CD14-positive monocyte (primary cell): ENCODE data around the gene ERP27. TPM values are rescaled to one million over a fixed set of nuclear protein-coding genes. Genes with fewer than 3 reads are reported as not detected.

Experiments used
- DNase-seq, 3 donors: peaks; one replicate each; pipeline ENCODE4 v3.0.0-alpha.2; 2011 to 2022
- H2AFZ ChIP-seq: 2 replicates; pipeline ENCODE4 v1.6.0; 2012; ENCODE audit warnings: mild to moderate bottlenecking, low read depth, low read length, inconsistent platforms; ENCODE audit not compliant: insufficient read depth, poor library complexity, severe bottlenecking
- H3K27ac ChIP-seq, 2 donors: 1 replicate in 1 of 2; 2 replicates in 1 of 2; pipeline ENCODE4 v1.5.1; 2012 to 2013; ENCODE audit warnings: low read length in 2 of 2, control low read depth in 1 of 2, inconsistent platforms in 1 of 2, low read depth in 1 of 2, mild to moderate bottlenecking in 1 of 2
- H3K27me3 ChIP-seq, 2 donors: one replicate each; pipeline versions ENCODE4 v1.6.0 to v1.6.1; 2011 to 2013; ENCODE audit warnings: low read length in 2 of 2; ENCODE audit not compliant: control insufficient read depth in 2 of 2, insufficient read depth in 2 of 2
- H3K36me3 ChIP-seq, 2 donors: replicated peaks in 1 of 2; 1 replicate in 1 of 2; 2 replicates in 1 of 2; pipeline versions ENCODE4 v1.5.1 to v1.6.1; 2012 to 2013; ENCODE audit warnings: low read length in 2 of 2, control low read depth in 1 of 2, inconsistent platforms in 1 of 2, mild to moderate bottlenecking in 1 of 2; ENCODE audit not compliant: insufficient read depth in 2 of 2, control insufficient read depth in 1 of 2
- H3K4me1 ChIP-seq, 2 donors: 1 replicate in 1 of 2; 2 replicates in 1 of 2; pipeline versions ENCODE4 v1.5.1 to v1.6.1; 2012 to 2013; ENCODE audit warnings: low read length in 2 of 2, control low read depth in 1 of 2, inconsistent platforms in 1 of 2, mild to moderate bottlenecking in 1 of 2, moderate library complexity in 1 of 2; ENCODE audit not compliant: insufficient read depth in 2 of 2, control insufficient read depth in 1 of 2
- H3K4me2 ChIP-seq: replicated peaks from 2 replicates; pipeline ENCODE3; 2012; ENCODE audit warnings: low read length, moderate library complexity, mild to moderate bottlenecking; ENCODE audit not compliant: poor library complexity, severe bottlenecking; ENCODE audit errors: extremely low read depth
- H3K4me3 ChIP-seq, 3 experiments: fragments of 200-600 bp in 1 of 3; sonication (generic) in 1 of 3; replicated peaks in 1 of 3; 1 replicate in 2 of 3; 2 replicates in 1 of 3; pipeline ENCODE4 v1.5.1; 2011 to 2013; ENCODE audit warnings: low read length in 3 of 3, mild to moderate bottlenecking in 3 of 3, control low read depth in 2 of 3, low read depth in 2 of 3, inconsistent platforms in 1 of 3, moderate library complexity in 1 of 3
- H3K79me2 ChIP-seq: 2 replicates; pipeline ENCODE4 v1.6.0; 2012; ENCODE audit warnings: mild to moderate bottlenecking, control low read depth, inconsistent platforms, low read length, moderate library complexity; ENCODE audit not compliant: insufficient read depth
- H3K9ac ChIP-seq: 2 replicates; pipeline ENCODE4 v1.6.0; 2017; ENCODE audit warnings: low read length, mild to moderate bottlenecking; ENCODE audit not compliant: insufficient read depth, poor library complexity, severe bottlenecking
- H3K9me3 ChIP-seq, 2 donors: replicated peaks in 1 of 2; 1 replicate in 1 of 2; 2 replicates in 1 of 2; pipeline versions ENCODE4 v1.5.1 to v1.6.1; 2012 to 2013; ENCODE audit warnings: low read length in 2 of 2, control low read depth in 1 of 2; ENCODE audit not compliant: control insufficient read depth in 1 of 2, insufficient read depth in 1 of 2
- H4K20me1 ChIP-seq: 2 replicates; pipeline ENCODE4 v1.6.0; 2012; ENCODE audit warnings: mild to moderate bottlenecking, low read length, control low read depth, moderate library complexity; ENCODE audit not compliant: insufficient read depth
- H3K27ac Mint-ChIP-seq, 7 donors: one replicate each; pipeline ENCODE4 v1.8.0; 2020; ENCODE audit warnings: mild to moderate bottlenecking in 7 of 7, mixed read lengths in 7 of 7, moderate library complexity in 6 of 7, inconsistent platforms in 2 of 7
- H3K27me3 Mint-ChIP-seq, 3 donors: one replicate each; pipeline ENCODE4 v1.8.0; 2021 to 2022; ENCODE audit warnings: low read depth in 3 of 3, mild to moderate bottlenecking in 3 of 3, mixed read lengths in 3 of 3, moderate library complexity in 3 of 3, inconsistent platforms in 1 of 3
- H3K36me3 Mint-ChIP-seq, 2 donors: one replicate each; pipeline ENCODE4 v1.8.0; 2020; ENCODE audit warnings: mixed read lengths in 2 of 2, inconsistent platforms in 1 of 2, mild to moderate bottlenecking in 1 of 2
- H3K4me1 Mint-ChIP-seq: one replicate; pipeline ENCODE4 v1.8.0; 2020; ENCODE audit warnings: mild to moderate bottlenecking, mixed read lengths
- H3K4me3 Mint-ChIP-seq, 2 donors: one replicate each; pipeline ENCODE4 v1.8.0; 2020; ENCODE audit warnings: mild to moderate bottlenecking in 2 of 2, mixed read lengths in 2 of 2, moderate library complexity in 1 of 2
- H3K9me3 Mint-ChIP-seq, 7 donors: one replicate each; pipeline ENCODE4 v1.8.0; 2020 to 2022; ENCODE audit warnings: mixed read lengths in 7 of 7, mild to moderate bottlenecking in 6 of 7, moderate library complexity in 6 of 7, inconsistent platforms in 2 of 7
- CTCF ChIP-seq: fragments of 200-600 bp; IDR thresholded peaks from one replicate; pipeline ENCODE4 v1.8.0; 2022; ENCODE audit warnings: antibody characterized with exemption, mild to moderate bottlenecking
- WGBS: methylation state at CpG from one replicate; pipeline ENCODE4 v1.1.5; 2013; ENCODE audit warnings: missing lambda C conversion rate; ENCODE audit not compliant: insufficient coverage; 5-methylcytosine and 5-hydroxymethylcytosine counted together
- intact Hi-C, 2 donors: fragments of 100-400 bp; cut with micrococcal nuclease; formaldehyde crosslinking; loops; one replicate each; pipeline versions ENCODE4 v1.15.0 to v1.15.1; 2023
- polyA plus RNA-seq, 3 donors: library from polyadenylated mRNA; depleted of rRNA in 1 of 3; unstranded in 2 of 3; stranded (reverse) in 1 of 3; fragments of 300-500 nt in 2 of 3; fragments of >200 nt in 1 of 3; fragmentation: Illumina TruSeq in 2 of 3; gene quantifications; 1 replicate in 2 of 3; 2 replicates in 1 of 3; pipeline ENCODE4 v1.2.3, GENCODE V29; 2012 to 2021

Gene ERP27
- polyA plus RNA-seq, 3 donors = 2.5 to 7.2 (median 2.5) TPM

- Histone ChIP-seq H3K79me2 (peaks cover 85% of the 10 kb centered on the region), H4K20me1 (peaks cover 65% of the 10 kb centered on the region), H3K27ac (peak overlapping the region; percentile 88 to 96), H3K36me3 (no peaks in the 10 kb centered on the region), H3K9me3 (no peaks in the 10 kb centered on the region), H3K4me3 (peak overlapping the region; percentile 82 to 100 (median 95)), H3K27me3 (no peaks in the 10 kb centered on the region), H3K4me2 (peak overlapping the region; percentile 97), H2AFZ (no peak overlapping the region), H3K4me1 (peaks cover 81 to 93% of the 10 kb centered on the region in 2 donors), H3K9ac (peak overlapping the region; percentile 77)
- peak overlapping the region; percentile 95 to 99 for H3K4me3 Mint-ChIP-seq
- peak overlapping the region; percentile 95 to 99 (median 99) for H3K27ac Mint-ChIP-seq
- 38% methylated on average over 4 of the region's 10 CpGs for WGBS
- H3K9me3 Mint-ChIP-seq = peaks cover 0 to 5% (median 0%) of the 10 kb centered on the region in 7 donors
- H3K27me3 Mint-ChIP-seq = no peaks in the 10 kb centered on the region
- peaks cover 85% of the 10 kb centered on the region for H3K4me1 Mint-ChIP-seq
- peaks cover 14 to 15% of the 10 kb centered on the region in 2 donors for H3K36me3 Mint-ChIP-seq
- TF ChIP-seq CTCF = no peak
- no peak for DNase-seq
- intact Hi-C loops = loop anchor here in 1 of 2 donors (10.0 kb wide), 2 partner anchors 394 to 746 kb away; partner anchors contain the start of gene PLBD1
These were observed 20.7 kb upstream of the ERP27 start for GRCh38 chr12:14959126-14959440.

GRCh38 chr12:14958361-14959125, 20.2 kb upstream of the ERP27 start:
- WGBS = 9% methylated on average over 4 of the region's 11 CpGs
- peaks cover 85% of the 10 kb centered on the region for H3K4me1 Mint-ChIP-seq

More at GRCh38 chr12:14958361-14959125, 20.2 kb upstream of the ERP27 start:
- Histone ChIP-seq H3K9ac (peak overlapping the region; percentile 77), H3K27me3 (no peaks in the 10 kb centered on the region), H3K9me3 (no peaks in the 10 kb centered on the region), H3K27ac (peak overlapping the region; percentile 88 to 96), H3K36me3 (no peaks in the 10 kb centered on the region), H3K4me2 (peak overlapping the region; percentile 97), H4K20me1 (peaks cover 71% of the 10 kb centered on the region), H2AFZ (no peak overlapping the region), H3K79me2 (peaks cover 85% of the 10 kb centered on the region), H3K4me1 (peaks cover 81 to 93% of the 10 kb centered on the region in 2 donors), H3K4me3 (peak overlapping the region; percentile 82 to 100 (median 95))
- H3K27ac Mint-ChIP-seq = peak overlapping the region; percentile 95 to 99 (median 99)
- peaks cover 0 to 5% (median 0%) of the 10 kb centered on the region in 7 donors for H3K9me3 Mint-ChIP-seq
- no peaks in the 10 kb centered on the region for H3K27me3 Mint-ChIP-seq
- peaks cover 15 to 18% of the 10 kb centered on the region in 2 donors for H3K36me3 Mint-ChIP-seq
- H3K4me3 Mint-ChIP-seq = peak overlapping the region; percentile 95 to 99
- no peak for TF ChIP-seq CTCF
- intact Hi-C loops = loop anchor here in 1 of 2 donors (10.0 kb wide), 2 partner anchors 394 to 746 kb away; partner anchors contain the start of gene PLBD1
- DNase-seq = peak; percentile 51 to 79 (median 70)
